HG03469 (cell line): ENCODE data around the gene EHD3.
"Not testable (repeated sequence)": the region's sequence is repeated elsewhere in the genome, so short reads cannot be mapped to it uniquely, and the experiment has no call there.

Experiments
- ATAC-seq: cut with Tn5 transposase; IDR thresholded peaks from one replicate; pipeline ENCODE4 v1.9.1; 2021; ENCODE audit warnings: mild to moderate bottlenecking, moderate library complexity, moderate number of reproducible peaks; ENCODE audit not compliant: unreplicated experiment

EHD3 gene

GRCh38 chr2:31282634-31283033, 48.7 kb downstream of the EHD3 start:
- no peak for ATAC-seq

GRCh38 chr2:31283193-31283919, 49.4 kb downstream of the EHD3 start:
- not testable (repeated sequence) for ATAC-seq

- ATAC-seq: no peak
Observed at GRCh38 chr2:31284107-31284506, 50.2 kb downstream of the EHD3 start.

GRCh38 chr2:31286230-31286629, 52.3 kb downstream of the EHD3 start:
- no peak for ATAC-seq

GRCh38 chr2:31286961-31287550, 53.1 kb downstream of the EHD3 start:
- ATAC-seq: no peak

GRCh38 chr2:31287654-31288053, 53.7 kb downstream of the EHD3 start:
- no peak for ATAC-seq

- no peak for ATAC-seq
Observed at GRCh38 chr2:31294196-31294595, 60.2 kb downstream of the EHD3 start.

- ATAC-seq: no peak
Observed at GRCh38 chr2:31296641-31297287, 62.8 kb downstream of the EHD3 start.

- ATAC-seq: no peak
Observed at GRCh38 chr2:31297751-31298150, 63.8 kb downstream of the EHD3 start.

- ATAC-seq: no peak
Observed at GRCh38 chr2:31299547-31299946, 65.6 kb downstream of the EHD3 start.

GRCh38 chr2:31300309-31300708, 66.4 kb downstream of the EHD3 start:
- no peak for ATAC-seq

- ATAC-seq: no peak
Observed at GRCh38 chr2:31302940-31303563, 69.1 kb downstream of the EHD3 start.

- ATAC-seq: no peak
Observed at GRCh38 chr2:31304816-31305215, 70.9 kb downstream of the EHD3 start.

- no peak for ATAC-seq
Observed at GRCh38 chr2:31312898-31313297, 78.9 kb downstream of the EHD3 start.

GRCh38 chr2:31314761-31315160, 80.8 kb downstream of the EHD3 start:
- ATAC-seq: no peak

GRCh38 chr2:31317396-31317795, 83.4 kb downstream of the EHD3 start:
- ATAC-seq: no peak

GRCh38 chr2:31318361-31319336, 84.7 kb downstream of the EHD3 start:
- no peak for ATAC-seq
